Stromal cell of bone marrow (primary cell): ENCODE results near the gene PTPRD.
"Not testable (repeated sequence)": the region's sequence is repeated elsewhere in the genome, so short reads cannot be mapped to it uniquely, and the experiment has no call there.

Experiments
- DNase-seq: peaks from one replicate; pipeline ENCODE4 v3.0.0-alpha.2; 2012; ENCODE audit warnings: low read depth

PTPRD gene

GRCh38 chr9:8724284-8725018 is 1888.4 kb downstream of the PTPRD start:
- DNase-seq, result no peak

- no peak for DNase-seq
Measured at GRCh38 chr9:8723195-8723594, 1889.6 kb downstream of the PTPRD start.

GRCh38 chr9:8719833-8720486 is 1892.8 kb downstream of the PTPRD start:
- DNase-seq, result no peak

GRCh38 chr9:8718121-8718725 is 1894.6 kb downstream of the PTPRD start:
- peak; percentile 86 for DNase-seq

GRCh38 chr9:8717146-8717545 is 1895.7 kb downstream of the PTPRD start:
- no peak for DNase-seq

GRCh38 chr9:8715788-8716187 is 1897.0 kb downstream of the PTPRD start:
- no peak for DNase-seq

GRCh38 chr9:8713811-8714165 is 1899.0 kb downstream of the PTPRD start:
- no peak for DNase-seq

GRCh38 chr9:8713149-8713810 is 1899.5 kb downstream of the PTPRD start:
- no peak for DNase-seq

GRCh38 chr9:8709731-8710130 is 1903.1 kb downstream of the PTPRD start:
- no peak for DNase-seq

- DNase-seq, result no peak
Measured at GRCh38 chr9:8708728-8709127, 1904.1 kb downstream of the PTPRD start.

GRCh38 chr9:8706998-8707397 is 1905.8 kb downstream of the PTPRD start:
- no peak for DNase-seq

GRCh38 chr9:8706531-8706930 is 1906.3 kb downstream of the PTPRD start:
- no peak for DNase-seq

GRCh38 chr9:8705861-8706260 is 1906.9 kb downstream of the PTPRD start:
- DNase-seq, result no peak

- DNase-seq, result no peak
Measured at GRCh38 chr9:8703904-8704303, 1908.9 kb downstream of the PTPRD start.

GRCh38 chr9:8701904-8702303 is 1910.9 kb downstream of the PTPRD start:
- no peak for DNase-seq

GRCh38 chr9:8697565-8697964 is 1915.2 kb downstream of the PTPRD start:
- DNase-seq, result not testable (repeated sequence)

GRCh38 chr9:8696516-8696915 is 1916.3 kb downstream of the PTPRD start:
- no peak for DNase-seq

- no peak for DNase-seq
Measured at GRCh38 chr9:8694983-8695588, 1917.7 kb downstream of the PTPRD start.

- no peak for DNase-seq
Measured at GRCh38 chr9:8693464-8693863, 1919.3 kb downstream of the PTPRD start.

GRCh38 chr9:8686516-8686915 is 1926.3 kb downstream of the PTPRD start:
- DNase-seq, result peak; percentile 32

- DNase-seq, result no peak
Measured at GRCh38 chr9:8685825-8686224, 1927.0 kb downstream of the PTPRD start.

GRCh38 chr9:8684978-8685708 is 1927.7 kb downstream of the PTPRD start:
- DNase-seq, result no peak
